SH-SY5Y (cell line): Measurements from ENCODE around the gene ENTPD2.

ENCODE experiments used
- GATA2 ChIP-seq: IDR thresholded peaks from 2 replicates; pipeline ENCODE4 v1.6.1; 2011; ENCODE audit warnings: mild to moderate bottlenecking, low read depth, low read length
- GATA3 ChIP-seq: IDR thresholded peaks from 2 replicates; pipeline ENCODE4 v1.6.1; 2011; ENCODE audit warnings: low read depth, mild to moderate bottlenecking, low read length, moderate library complexity

DNA sequence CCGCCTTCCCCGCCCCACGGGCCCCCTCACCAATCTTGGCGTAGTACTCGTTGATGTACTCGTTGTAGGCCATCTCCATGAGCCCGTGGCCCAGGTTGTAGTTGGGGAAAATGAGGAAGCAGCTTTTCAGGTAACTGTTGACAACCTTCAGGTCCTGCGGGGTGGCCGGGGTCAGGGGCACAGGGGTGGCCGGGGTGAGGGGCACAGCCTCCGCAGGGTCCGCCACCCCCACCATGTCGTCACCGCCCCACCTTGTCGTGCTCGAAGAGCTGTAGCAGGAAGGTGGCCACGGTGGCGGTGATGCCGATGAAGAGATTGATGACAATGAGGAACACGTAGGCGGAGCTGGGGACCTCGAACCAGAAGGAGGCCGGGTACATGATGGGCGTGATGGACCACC is 42.7 kb downstream of the ENTPD2 start:
- TF ChIP-seq GATA2 (no peak), GATA3 (no peak)
